ES-I3 (cell line): ENCODE results near the gene HDGF.
A peak's percentile ranks its signal among the peaks of the same experiment; 100 is the strongest.

ENCODE experiments used
- H3K36me3 ChIP-seq: 2 replicates; pipeline ENCODE4 v1.6.1; 2013; ENCODE audit warnings: mild to moderate bottlenecking, low read length, control low read depth, moderate library complexity; ENCODE audit not compliant: insufficient read depth
- H3K4me1 ChIP-seq: 2 replicates; pipeline ENCODE4 v1.6.1; 2013; ENCODE audit warnings: mild to moderate bottlenecking, control low read depth, low read length; ENCODE audit not compliant: insufficient read depth
- H3K9ac ChIP-seq: 2 replicates; pipeline ENCODE4 v1.6.1; 2013; ENCODE audit warnings: low read depth, mild to moderate bottlenecking, low read length, moderate library complexity
- H3K9me3 ChIP-seq: 2 replicates; pipeline ENCODE4 v1.6.1; 2013; ENCODE audit warnings: mild to moderate bottlenecking, low read length, moderate library complexity; ENCODE audit not compliant: control insufficient read depth, insufficient read depth

The HDGF gene

GRCh38 chr1:156727926-156728598, 23.4 kb downstream of the HDGF start, which contains the start of gene METTL25B:
Gene METTL25B (plus strand): TSS chr1:156728469. CDS start chr1:156729105, 636 bp downstream.
- Histone ChIP-seq H3K4me1 (peaks cover 8% of the 10 kb centered on the region), H3K9me3 (no peaks in the 10 kb centered on the region), H3K9ac (peak within 1 kb of the TSS; percentile 97), H3K36me3 (peaks cover 13% of the 10 kb centered on the region)

- Histone ChIP-seq H3K4me1 (peaks cover 8% of the 10 kb centered on the region), H3K9me3 (no peaks in the 10 kb centered on the region), H3K36me3 (peaks cover 17% of the 10 kb centered on the region), H3K9ac (peak overlapping the region; percentile 94)
Measured at GRCh38 chr1:156727492-156727891, 24.0 kb downstream of the HDGF start.

- H3K36me3 ChIP-seq, result peaks cover 17% of the 10 kb centered on the region
- peaks cover 8% of the 10 kb centered on the region for H3K4me1 ChIP-seq
- H3K9me3 ChIP-seq, result no peaks in the 10 kb centered on the region
- H3K9ac ChIP-seq, result peak overlapping the region; percentile 37; the same call in 1 of the 2 replicates
Measured at GRCh38 chr1:156726549-156727226, 24.8 kb downstream of the HDGF start.

- Histone ChIP-seq H3K4me1 (peaks cover 8% of the 10 kb centered on the region), H3K36me3 (peaks cover 20% of the 10 kb centered on the region), H3K9me3 (no peaks in the 10 kb centered on the region), H3K9ac (peak overlapping the region; percentile 37; the same call in 1 of the 2 replicates)
Measured at GRCh38 chr1:156725683-156726280, 25.7 kb downstream of the HDGF start.

GRCh38 chr1:156721535-156721934, 29.9 kb downstream of the HDGF start:
- Histone ChIP-seq H3K9ac (no peak overlapping the region), H3K36me3 (peaks cover 20% of the 10 kb centered on the region), H3K9me3 (no peaks in the 10 kb centered on the region), H3K4me1 (peaks cover 3% of the 10 kb centered on the region; the same call in 1 of the 2 replicates)

- H3K9me3 ChIP-seq, result no peaks in the 10 kb centered on the region
- peaks cover 3% of the 10 kb centered on the region; the same call in 1 of the 2 replicates for H3K4me1 ChIP-seq
- H3K9ac ChIP-seq, result no peak overlapping the region
- peaks cover 20% of the 10 kb centered on the region for H3K36me3 ChIP-seq
Measured at GRCh38 chr1:156721131-156721530, 30.3 kb downstream of the HDGF start.

GRCh38 chr1:156717351-156717750, 34.1 kb downstream of the HDGF start:
- H3K9me3 ChIP-seq, result no peaks in the 10 kb centered on the region
- H3K4me1 ChIP-seq, result 0 out of 2 replicates have a peak, but pooled peaks cover 5% of the 10 kb centered on the region

GRCh38 chr1:156714830-156715229, 36.6 kb downstream of the HDGF start:
- H3K4me1 ChIP-seq, result peaks cover 22% of the 10 kb centered on the region
- no peak overlapping the region for H3K9ac ChIP-seq
- H3K9me3 ChIP-seq, result no peaks in the 10 kb centered on the region
- no peaks in the 10 kb centered on the region for H3K36me3 ChIP-seq

More at GRCh38 chr1:156717351-156717750, 34.1 kb downstream of the HDGF start:
- Histone ChIP-seq H3K9ac (no peak overlapping the region), H3K36me3 (peaks cover 3% of the 10 kb centered on the region; the same call in 1 of the 2 replicates)

GRCh38 chr1:156712626-156713025, 38.8 kb downstream of the HDGF start:
- H3K9ac ChIP-seq, result no peak overlapping the region
- H3K4me1 ChIP-seq, result peaks cover 36% of the 10 kb centered on the region
- no peaks in the 10 kb centered on the region for H3K36me3 ChIP-seq
- H3K9me3 ChIP-seq, result no peaks in the 10 kb centered on the region

GRCh38 chr1:156711011-156711817, 40.3 kb downstream of the HDGF start:
- Histone ChIP-seq H3K9ac (no peak overlapping the region), H3K36me3 (no peaks in the 10 kb centered on the region), H3K9me3 (no peaks in the 10 kb centered on the region), H3K4me1 (peaks cover 36% of the 10 kb centered on the region)

GRCh38 chr1:156709757-156710489, 41.6 kb downstream of the HDGF start:
- H3K9ac ChIP-seq, result no peak overlapping the region
- no peaks in the 10 kb centered on the region for H3K9me3 ChIP-seq
- no peaks in the 10 kb centered on the region for H3K36me3 ChIP-seq
- peaks cover 36% of the 10 kb centered on the region for H3K4me1 ChIP-seq

- Histone ChIP-seq H3K4me1 (peaks cover 41% of the 10 kb centered on the region), H3K9me3 (no peaks in the 10 kb centered on the region), H3K36me3 (no peaks in the 10 kb centered on the region), H3K9ac (no peak overlapping the region)
Measured at GRCh38 chr1:156709031-156709430, 42.4 kb downstream of the HDGF start.

- Histone ChIP-seq H3K4me1 (peaks cover 49% of the 10 kb centered on the region), H3K36me3 (no peaks in the 10 kb centered on the region), H3K9ac (peak overlapping the region; percentile 72; the same call in 1 of the 2 replicates), H3K9me3 (no peaks in the 10 kb centered on the region)
Measured at GRCh38 chr1:156708218-156708661, 43.2 kb downstream of the HDGF start.
